HepG2 (cell line): ENCODE data around the gene CCDC57. TPM values are rescaled to one million over a fixed set of nuclear protein-coding genes. Genes with fewer than 3 reads are reported as not detected.

Experiments
- DMAP1 ChIP-seq: IDR thresholded peaks from 2 replicates; pipeline ENCODE4 v1.6.1; 2016
- FOXJ3 ChIP-seq: sonication (generic); formaldehyde crosslinking; IDR thresholded peaks from 2 replicates; pipeline ENCODE4 v1.4.0; 2020; ENCODE audit warnings: missing genetic modification reagents, mild to moderate bottlenecking, borderline replicate concordance
- GZF1 ChIP-seq: sonication (generic); formaldehyde crosslinking; IDR thresholded peaks from 2 replicates; pipeline ENCODE4 v1.5.1; 2020; ENCODE audit warnings: mild to moderate bottlenecking, missing genetic modification reagents
- HHEX ChIP-seq: IDR thresholded peaks from 2 replicates; pipeline ENCODE4 v1.6.1; 2016; ENCODE audit warnings: control low read depth
- JARID2 ChIP-seq: sonication (generic); formaldehyde crosslinking; IDR thresholded peaks from 2 replicates; pipeline ENCODE4 v1.8.1; 2023; ENCODE audit warnings: missing genetic modification reagents, inconsistent platforms; ENCODE audit not compliant: insufficient replicate concordance
- KIAA2018 ChIP-seq: sonication (generic); formaldehyde crosslinking; IDR thresholded peaks from 2 replicates; pipeline ENCODE4 v1.5.0; 2020; ENCODE audit warnings: mild to moderate bottlenecking, missing genetic modification reagents, borderline replicate concordance
- NFYC ChIP-seq: IDR thresholded peaks from 2 replicates; pipeline ENCODE4 v1.6.1; 2016; ENCODE audit warnings: missing genetic modification reagents, missing compliant biosample characterization
- PREB ChIP-seq: sonication (generic); formaldehyde crosslinking; IDR thresholded peaks from 2 replicates; pipeline ENCODE4 v1.4.0; 2020; ENCODE audit warnings: missing genetic modification reagents
- RBM22 ChIP-seq: fragments of 200-400 bp; formaldehyde crosslinking; optimal IDR thresholded peaks from 2 replicates; pipeline ENCODE3; 2017; ENCODE audit warnings: mild to moderate bottlenecking, low read length, moderate library complexity
- RFX5 ChIP-seq: IDR thresholded peaks from 2 replicates; pipeline ENCODE4 v1.6.1; 2011; ENCODE audit warnings: low read depth, low read length, improper control_type of control experiment
- SOX6 ChIP-seq, 2 experiments: fragments of 450-650 bp in 1 of 2; sonication (generic) in 1 of 2; formaldehyde crosslinking in 1 of 2; IDR thresholded peaks; 2 replicates each; pipeline versions ENCODE4 v1.4.0 to v1.6.1; 2017 to 2020; ENCODE audit warnings: antibody characterized with exemption in 1 of 2, mild to moderate bottlenecking in 1 of 2, missing genetic modification reagents in 1 of 2
- ZFX ChIP-seq: sonication (generic); formaldehyde crosslinking; IDR thresholded peaks from 2 replicates; pipeline ENCODE4 v1.4.0; 2020; ENCODE audit warnings: mild to moderate bottlenecking, low read depth, missing genetic modification reagents, moderate library complexity
- ZNF143 ChIP-seq: sonication (generic); formaldehyde crosslinking; IDR thresholded peaks from 2 replicates; pipeline ENCODE4 v1.4.0; 2020; ENCODE audit warnings: missing genetic modification reagents
- ZNF326 ChIP-seq: sonication (generic); formaldehyde crosslinking; IDR thresholded peaks from 2 replicates; pipeline ENCODE4 v1.4.0; 2020; ENCODE audit warnings: missing genetic modification reagents, borderline replicate concordance
- ZNF34 ChIP-seq: sonication (generic); formaldehyde crosslinking; IDR thresholded peaks from 2 replicates; pipeline ENCODE4 v1.4.0; 2020; ENCODE audit warnings: mild to moderate bottlenecking, missing genetic modification reagents, borderline replicate concordance
- ZNF788 ChIP-seq: sonication (generic); formaldehyde crosslinking; IDR thresholded peaks from 2 replicates; pipeline ENCODE4 v1.5.0; 2020; ENCODE audit warnings: mild to moderate bottlenecking, missing genetic modification reagents, borderline replicate concordance
- polyA plus RNA-seq, 8 experiments: library from polyadenylated mRNA; depleted of rRNA in 3 of 8; stranded (reverse) in 7 of 8; unstranded in 1 of 8; fragments of >200 nt; fragmentation: Illumina TruSeq in 4 of 8; extraction: Trizol in 4 of 8; gene quantifications; 2 replicates each; pipeline versions ENCODE4 v1.2.1 to v1.2.3, GENCODE V29; 2011 to 2016; ENCODE audit warnings: low read depth in 4 of 8, missing spikeins in 1 of 8, mixed read lengths in 1 of 8; ENCODE audit not compliant: insufficient read depth in 1 of 8
- total RNA-seq, 5 experiments: library from RNA; depleted of rRNA; stranded (reverse); fragments of >200 nt; fragmentation: Illumina TruSeq; extraction: Trizol; gene quantifications; 2 replicates each; pipeline ENCODE4 v1.2.3, GENCODE V29; 2016; ENCODE audit warnings: low read depth in 1 of 5
- TF ChIP-seq, protein P1 (sequence below): IDR thresholded peaks from 2 replicates; pipeline ENCODE4 v1.6.1; 2012; ENCODE audit warnings: inconsistent platforms
- TF ChIP-seq, protein P2 (sequence below): IDR thresholded peaks from 2 replicates; pipeline ENCODE4 v1.6.1; 2016; ENCODE audit warnings: low read depth

The CCDC57 gene
- total and polyA plus RNA-seq, 2 of the 13 experiments (the other 11 are each of a cell fraction or from before 2014, with no cell fraction given): 59.3 to 59.9 TPM

GRCh38 chr17:82056729-82057621, 155.7 kb downstream of the CCDC57 start (continued):
- TF ChIP-seq, protein P1, sequence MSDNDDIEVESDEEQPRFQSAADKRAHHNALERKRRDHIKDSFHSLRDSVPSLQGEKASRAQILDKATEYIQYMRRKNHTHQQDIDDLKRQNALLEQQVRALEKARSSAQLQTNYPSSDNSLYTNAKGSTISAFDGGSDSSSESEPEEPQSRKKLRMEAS: peak; percentile 92
- TF ChIP-seq ZNF326 (CRISPR knock-in tag) (no peak), RFX5 (no peak), ZNF34 (CRISPR knock-in tag) (no peak), JARID2 (CRISPR knock-in tag) (no peak), ZNF788 (peak; percentile 89; the same call in 1 of the 2 replicates), KIAA2018 (CRISPR knock-in tag) (no peak), FOXJ3 (peak; percentile 40; the same call in 1 of the 2 replicates), DMAP1 (CRISPR knock-in tag) (peak; percentile 73; the same call in 1 of the 2 replicates), SOX6 (IDR thresholded peaks at IDR 0.05) (no peak), SOX6 (CRISPR knock-in tag; IDR thresholded peaks at IDR 0.05) (0 out of 2 replicates have a peak, but pooled peaks have one; percentile 55), GZF1 (0 out of 2 replicates have a peak, but pooled peaks have one; percentile 20), NFYC (CRISPR knock-in tag) (peak; percentile 44; the same call in 1 of the 2 replicates), RBM22 (no peak), ZNF143 (CRISPR knock-in tag) (0 out of 2 replicates have a peak, but pooled peaks have one; percentile 33), HHEX (CRISPR knock-in tag) (no peak), PREB (CRISPR knock-in tag) (no peak), ZFX (CRISPR knock-in tag) (peak; percentile 96)
- TF ChIP-seq, protein P2, sequence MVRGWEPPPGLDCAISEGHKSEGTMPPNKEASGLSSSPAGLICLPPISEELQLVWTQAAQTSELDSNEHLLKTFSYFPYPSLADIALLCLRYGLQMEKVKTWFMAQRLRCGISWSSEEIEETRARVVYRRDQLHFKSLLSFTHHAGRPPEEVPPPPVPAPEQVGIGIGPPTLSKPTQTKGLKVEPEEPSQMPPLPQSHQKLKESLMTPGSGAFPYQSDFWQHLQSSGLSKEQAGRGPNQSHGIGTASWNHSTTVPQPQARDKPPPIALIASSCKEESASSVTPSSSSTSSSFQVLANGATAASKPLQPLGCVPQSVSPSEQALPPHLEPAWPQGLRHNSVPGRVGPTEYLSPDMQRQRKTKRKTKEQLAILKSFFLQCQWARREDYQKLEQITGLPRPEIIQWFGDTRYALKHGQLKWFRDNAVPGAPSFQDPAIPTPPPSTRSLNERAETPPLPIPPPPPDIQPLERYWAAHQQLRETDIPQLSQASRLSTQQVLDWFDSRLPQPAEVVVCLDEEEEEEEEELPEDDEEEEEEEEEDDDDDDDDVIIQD (CRISPR knock-in tag): peak; percentile 21; the same call in 1 of the 2 replicates
